GM21423 (cell line): ENCODE results near the gene TMCO5A.
"Not testable (repeated sequence)": the region's sequence is repeated elsewhere in the genome, so short reads cannot be mapped to it uniquely, and the experiment has no call there.

Source experiments
- ATAC-seq: cut with Tn5 transposase; IDR thresholded peaks from one replicate; pipeline ENCODE4 v1.9.1; 2021; ENCODE audit warnings: mild to moderate bottlenecking, moderate library complexity; ENCODE audit not compliant: unreplicated experiment

TMCO5A gene

GRCh38 chr15:37934340-37934739, at the start of gene TMCO5A:
TMCO5A (plus strand) TSS chr15:37934640; CDS start chr15:37936324, 1,684 bp downstream.
- ATAC-seq, result no peak

- ATAC-seq, result no peak
Observed at GRCh38 chr15:37885651-37886050, 48.8 kb upstream of the TMCO5A start.

GRCh38 chr15:37888356-37888755, 46.1 kb upstream of the TMCO5A start:
- no peak for ATAC-seq

DNA sequence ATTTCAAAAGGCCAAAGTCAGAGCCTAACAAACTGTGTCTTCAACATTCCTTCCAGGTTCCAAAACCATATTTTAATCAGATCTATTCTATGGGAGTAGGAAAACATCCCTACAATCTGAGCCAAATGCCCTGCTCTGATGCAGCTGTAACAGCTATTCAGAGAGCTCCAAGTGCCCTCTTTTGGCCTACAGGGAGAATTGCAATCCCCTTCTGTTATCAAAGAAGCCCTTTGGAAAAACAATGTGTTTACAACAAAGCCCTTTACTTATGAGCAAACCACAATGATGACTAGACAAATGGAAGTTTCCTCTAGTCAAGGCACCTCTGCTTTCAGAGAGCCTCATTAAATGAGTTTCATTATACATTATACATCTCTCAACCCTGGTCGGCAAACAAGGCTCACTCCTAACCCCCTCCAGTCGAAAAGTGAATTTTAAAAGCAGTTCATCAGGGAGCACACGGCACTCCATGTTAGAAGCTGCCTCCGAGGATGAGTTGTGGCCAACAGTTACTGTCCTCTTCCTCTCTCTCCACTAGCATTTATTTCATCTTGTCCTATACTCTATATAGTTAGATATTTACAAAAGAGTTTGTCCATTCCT, 42.6 kb upstream of the TMCO5A start:
- ATAC-seq, result no peak

GRCh38 chr15:37893309-37893708, 41.1 kb upstream of the TMCO5A start:
- no peak for ATAC-seq

DNA sequence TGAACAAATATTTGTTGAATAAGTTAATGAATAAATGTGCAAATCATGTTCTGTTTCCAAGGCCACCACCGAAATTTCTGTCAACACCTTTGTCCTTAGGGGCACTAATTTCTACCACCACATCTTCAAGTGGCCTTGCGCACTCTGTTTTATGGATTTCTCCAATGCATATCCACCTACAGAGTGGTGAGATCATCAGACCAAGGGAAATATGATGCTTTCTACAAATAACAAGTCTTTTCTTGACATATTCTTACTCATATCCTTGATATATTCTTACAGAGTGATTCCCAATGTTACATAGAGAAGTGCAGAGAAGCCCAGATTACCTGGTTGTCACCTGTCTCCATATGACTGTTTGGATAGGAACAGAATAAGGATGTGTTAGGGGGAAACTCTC, 36.1 kb upstream of the TMCO5A start:
- ATAC-seq, result no peak

GRCh38 chr15:37900326-37901221, 33.9 kb upstream of the TMCO5A start:
- no peak for ATAC-seq

DNA sequence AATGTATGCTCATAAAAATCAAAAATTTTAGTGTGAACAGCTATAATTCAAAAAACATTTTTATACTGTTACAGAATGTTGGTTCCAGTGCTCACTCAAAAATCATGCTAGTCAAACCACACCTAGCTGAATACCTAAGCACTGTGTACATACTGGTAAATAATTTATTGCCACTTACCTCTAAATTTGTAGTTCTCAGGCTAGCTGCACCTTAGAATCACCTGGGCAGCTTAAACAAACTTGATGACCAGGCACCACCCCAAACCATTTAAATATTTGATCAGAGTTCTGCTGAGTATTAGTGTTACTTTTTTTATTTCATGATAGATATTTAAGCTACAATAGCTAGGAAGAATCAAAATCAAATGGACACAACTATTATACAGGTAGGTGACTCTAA, 32.3 kb upstream of the TMCO5A start:
- ATAC-seq, result no peak

GRCh38 chr15:37903919-37904625, 30.4 kb upstream of the TMCO5A start:
- ATAC-seq, result no peak

GRCh38 chr15:37907136-37907535, 27.3 kb upstream of the TMCO5A start:
- ATAC-seq, result no peak

GRCh38 chr15:37921527-37922385, 12.7 kb upstream of the TMCO5A start:
- no peak for ATAC-seq

DNA sequence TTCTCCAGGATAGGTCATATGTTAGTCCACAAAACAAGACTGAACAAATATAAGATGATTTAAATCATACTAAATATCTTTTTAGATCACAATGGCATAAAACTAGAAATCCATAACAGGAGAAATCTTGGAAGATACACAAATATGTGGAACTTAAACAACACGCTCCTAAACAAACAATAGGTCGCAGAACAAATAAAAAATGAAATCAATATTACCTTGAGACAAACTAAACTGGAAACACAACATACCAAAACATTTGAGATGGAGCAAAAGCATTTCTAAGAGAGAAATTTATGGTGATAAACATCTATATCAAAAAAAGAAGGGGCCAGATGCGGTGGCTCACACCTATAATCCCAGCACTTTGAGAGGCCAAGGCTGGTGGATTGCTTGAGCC, 8.3 kb upstream of the TMCO5A start:
- no peak for ATAC-seq

- no peak for ATAC-seq
Observed at GRCh38 chr15:37929238-37929637, 5.2 kb upstream of the TMCO5A start.

GRCh38 chr15:37931321-37931720, 3.1 kb upstream of the TMCO5A start:
- no peak for ATAC-seq

DNA sequence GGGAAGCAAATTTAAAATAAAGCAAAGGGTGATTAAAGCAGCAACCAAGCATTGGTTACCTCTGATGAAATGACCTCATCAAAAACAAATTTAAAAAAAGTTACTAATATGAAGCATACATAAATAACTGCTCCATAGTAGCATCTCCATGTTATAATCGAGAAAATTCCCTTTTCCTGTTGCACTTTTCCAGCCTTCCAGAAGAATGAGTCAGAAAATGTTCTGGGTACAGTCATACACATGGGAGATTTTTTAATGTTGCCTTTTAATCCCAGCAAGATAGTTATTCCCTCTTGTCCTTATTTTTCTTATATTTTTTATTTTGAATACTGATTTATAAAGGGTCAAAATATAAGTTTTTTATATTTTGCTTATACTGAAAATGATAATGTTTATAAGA, 2.6 kb upstream of the TMCO5A start:
- ATAC-seq, result no peak

- ATAC-seq, result no peak
Observed at GRCh38 chr15:37932549-37932948, 1.9 kb upstream of the TMCO5A start.

GRCh38 chr15:37933666-37934065, 774 bp upstream of the TMCO5A start:
- ATAC-seq, result no peak

DNA sequence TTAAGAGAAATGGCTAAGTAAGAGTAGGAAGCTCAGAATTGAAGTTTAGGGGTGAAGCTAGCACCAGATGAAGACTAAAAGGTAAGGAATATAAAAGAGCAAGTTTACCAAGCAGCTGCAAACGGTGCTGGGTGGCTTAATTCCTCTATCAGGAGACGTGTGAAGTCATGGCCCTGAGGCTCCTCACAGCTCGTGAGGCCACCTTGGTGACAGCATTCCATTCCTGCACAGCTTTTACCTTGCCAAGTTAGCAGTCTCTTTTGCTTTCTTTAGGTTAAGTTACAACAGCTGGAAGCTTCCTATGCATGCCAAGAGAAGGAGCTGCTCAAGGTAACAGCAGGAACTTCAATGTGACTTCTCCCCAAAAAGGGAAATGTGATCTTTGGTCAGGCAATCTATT, 6.4 kb downstream of the TMCO5A start:
- no peak for ATAC-seq

DNA sequence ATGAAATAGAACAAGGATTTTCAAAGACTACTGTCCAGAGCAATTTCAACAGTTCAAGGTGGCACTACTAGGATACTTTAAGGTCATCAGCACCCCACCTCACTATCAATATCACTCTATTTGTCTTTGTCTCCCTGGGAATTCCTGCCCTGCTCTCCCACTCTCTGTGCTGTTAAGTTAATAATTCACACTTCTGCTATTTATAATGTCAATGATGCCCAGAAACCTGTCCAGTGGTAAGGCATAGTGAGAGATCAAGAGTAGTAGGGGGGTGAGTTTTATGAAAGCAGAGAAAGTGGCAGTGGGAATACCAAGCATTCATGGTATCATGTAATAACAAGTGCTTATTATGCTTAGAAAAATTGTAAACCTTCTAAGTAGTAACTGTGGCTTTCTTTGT, 7.3 kb downstream of the TMCO5A start:
- no peak for ATAC-seq

DNA sequence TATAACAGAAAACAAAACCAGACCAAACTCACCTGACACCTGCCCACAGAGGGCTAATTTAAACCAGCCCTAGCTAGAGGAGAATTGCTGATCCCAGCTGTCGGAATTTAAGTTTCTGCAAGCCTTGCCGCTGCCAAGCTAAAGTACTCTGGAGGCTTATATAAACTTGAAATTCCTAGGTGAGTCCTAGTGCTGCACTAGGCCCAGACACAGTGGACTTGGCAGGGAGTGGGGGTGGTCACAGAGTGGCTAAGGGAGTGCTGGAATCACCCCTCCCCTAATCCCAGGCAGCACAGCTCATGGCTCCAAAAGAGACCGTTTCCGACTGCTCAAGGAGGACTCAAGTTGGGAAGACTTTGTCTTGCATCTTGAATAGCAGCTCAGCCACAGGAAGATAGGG, 17.6 kb downstream of the TMCO5A start:
- ATAC-seq, result no peak

GRCh38 chr15:37960742-37961141, 26.3 kb downstream of the TMCO5A start:
- not testable (repeated sequence) for ATAC-seq
